HepG2 (cell line): ENCODE measurements around the gene PITHD1. TPM values are rescaled to one million over a fixed set of nuclear protein-coding genes. Genes with fewer than 3 reads are reported as not detected.

ENCODE experiments used
- CBX2 ChIP-seq, 2 experiments: fragments of 200-600 bp in 1 of 2; sonication (generic); formaldehyde crosslinking in 1 of 2; IDR thresholded peaks; 2 replicates each; pipeline versions ENCODE4 v1.7.0 to v1.8.1; 2018 to 2022; ENCODE audit warnings: low read depth in 2 of 2, low read length in 1 of 2, mild to moderate bottlenecking in 1 of 2, missing genetic modification reagents in 1 of 2
- CHCHD3 ChIP-seq: sonication (generic); formaldehyde crosslinking; IDR thresholded peaks from 2 replicates; pipeline ENCODE4 v1.8.0; 2022; ENCODE audit warnings: mild to moderate bottlenecking, missing genetic modification reagents, moderate library complexity
- CREM ChIP-seq, 2 experiments: sonication (generic) in 1 of 2; formaldehyde crosslinking in 1 of 2; IDR thresholded peaks; 2 replicates each; pipeline versions ENCODE4 v1.4.0 to v1.6.1; 2016 to 2020; ENCODE audit warnings: antibody characterized with exemption in 1 of 2, mild to moderate bottlenecking in 1 of 2, missing genetic modification reagents in 1 of 2
- JARID2 ChIP-seq: sonication (generic); formaldehyde crosslinking; IDR thresholded peaks from 2 replicates; pipeline ENCODE4 v1.8.1; 2023; ENCODE audit warnings: missing genetic modification reagents, inconsistent platforms; ENCODE audit not compliant: insufficient replicate concordance
- MBNL3 ChIP-seq: fragments of 250-450 bp; sonication (Bioruptor Pico); conservative IDR thresholded peaks from 2 replicates; pipeline ENCODE4 v1.8.0; 2022; ENCODE audit warnings: mild to moderate bottlenecking, inconsistent platforms
- MTA3 ChIP-seq: sonication (generic); formaldehyde crosslinking; IDR thresholded peaks from 2 replicates; pipeline ENCODE4 v1.4.0; 2020; ENCODE audit warnings: missing genetic modification reagents
- TMF1 ChIP-seq: sonication (generic); formaldehyde crosslinking; IDR thresholded peaks from 2 replicates; pipeline ENCODE4 v1.8.1; 2022; ENCODE audit warnings: low read depth, missing genetic modification reagents
- ZFP82 ChIP-seq: sonication (generic); formaldehyde crosslinking; IDR thresholded peaks from 2 replicates; pipeline ENCODE4 v1.5.1; 2020; ENCODE audit warnings: mild to moderate bottlenecking, missing genetic modification reagents, borderline replicate concordance
- ZNF101 ChIP-seq: sonication (generic); formaldehyde crosslinking; IDR thresholded peaks from 2 replicates; pipeline ENCODE4 v1.4.0; 2020; ENCODE audit warnings: mild to moderate bottlenecking, low read depth, missing genetic modification reagents, borderline replicate concordance
- ZNF274 ChIP-seq: sonication (generic); formaldehyde crosslinking; IDR thresholded peaks from 2 replicates; pipeline ENCODE4 v1.5.1; 2020; ENCODE audit warnings: mild to moderate bottlenecking, missing genetic modification reagents
- ZNF501 ChIP-seq: sonication (generic); formaldehyde crosslinking; IDR thresholded peaks from 2 replicates; pipeline ENCODE4 v1.5.1; 2020; ENCODE audit warnings: mild to moderate bottlenecking, moderate library complexity, missing genetic modification reagents
- polyA plus RNA-seq, 8 experiments: library from polyadenylated mRNA; depleted of rRNA in 3 of 8; stranded (reverse) in 7 of 8; unstranded in 1 of 8; fragments of >200 nt; fragmentation: Illumina TruSeq in 4 of 8; extraction: Trizol in 4 of 8; gene quantifications; 2 replicates each; pipeline versions ENCODE4 v1.2.1 to v1.2.3, GENCODE V29; 2011 to 2016; ENCODE audit warnings: low read depth in 4 of 8, missing spikeins in 1 of 8, mixed read lengths in 1 of 8; ENCODE audit not compliant: insufficient read depth in 1 of 8
- total RNA-seq, 5 experiments: library from RNA; depleted of rRNA; stranded (reverse); fragments of >200 nt; fragmentation: Illumina TruSeq; extraction: Trizol; gene quantifications; 2 replicates each; pipeline ENCODE4 v1.2.3, GENCODE V29; 2016; ENCODE audit warnings: low read depth in 1 of 5
- TF ChIP-seq, protein P1 (sequence below): sonication (generic); formaldehyde crosslinking; conservative IDR thresholded peaks from 2 replicates; pipeline ENCODE4 v1.5.0; 2020; ENCODE audit warnings: missing genetic modification reagents
- TF ChIP-seq, protein P2 (sequence below): sonication (generic); formaldehyde crosslinking; IDR thresholded peaks from 2 replicates; pipeline ENCODE4 v1.9.0; 2021; ENCODE audit warnings: missing genetic modification reagents, mild to moderate bottlenecking, borderline replicate concordance
- TF ChIP-seq, protein P3 (sequence below): sonication (generic); formaldehyde crosslinking; IDR thresholded peaks from 2 replicates; pipeline ENCODE4 v1.4.0; 2020; ENCODE audit warnings: missing genetic modification reagents
- TF ChIP-seq, protein P4 (sequence below): sonication (generic); formaldehyde crosslinking; conservative IDR thresholded peaks from 2 replicates; pipeline ENCODE4 v1.4.0; 2020; ENCODE audit warnings: missing genetic modification reagents
- TF ChIP-seq, protein P5 (sequence below): sonication (generic); formaldehyde crosslinking; IDR thresholded peaks from 2 replicates; pipeline ENCODE4 v1.4.0; 2020; ENCODE audit warnings: missing genetic modification reagents
- TF ChIP-seq, protein P6 (sequence below): sonication (generic); formaldehyde crosslinking; IDR thresholded peaks from 2 replicates; pipeline ENCODE4 v1.5.0; 2020; ENCODE audit warnings: missing genetic modification reagents

PITHD1 gene
- total and polyA plus RNA-seq, 2 of the 13 experiments (the other 11 are each of a cell fraction or from before 2014, with no cell fraction given): 28.0 to 37.3 TPM

DNA sequence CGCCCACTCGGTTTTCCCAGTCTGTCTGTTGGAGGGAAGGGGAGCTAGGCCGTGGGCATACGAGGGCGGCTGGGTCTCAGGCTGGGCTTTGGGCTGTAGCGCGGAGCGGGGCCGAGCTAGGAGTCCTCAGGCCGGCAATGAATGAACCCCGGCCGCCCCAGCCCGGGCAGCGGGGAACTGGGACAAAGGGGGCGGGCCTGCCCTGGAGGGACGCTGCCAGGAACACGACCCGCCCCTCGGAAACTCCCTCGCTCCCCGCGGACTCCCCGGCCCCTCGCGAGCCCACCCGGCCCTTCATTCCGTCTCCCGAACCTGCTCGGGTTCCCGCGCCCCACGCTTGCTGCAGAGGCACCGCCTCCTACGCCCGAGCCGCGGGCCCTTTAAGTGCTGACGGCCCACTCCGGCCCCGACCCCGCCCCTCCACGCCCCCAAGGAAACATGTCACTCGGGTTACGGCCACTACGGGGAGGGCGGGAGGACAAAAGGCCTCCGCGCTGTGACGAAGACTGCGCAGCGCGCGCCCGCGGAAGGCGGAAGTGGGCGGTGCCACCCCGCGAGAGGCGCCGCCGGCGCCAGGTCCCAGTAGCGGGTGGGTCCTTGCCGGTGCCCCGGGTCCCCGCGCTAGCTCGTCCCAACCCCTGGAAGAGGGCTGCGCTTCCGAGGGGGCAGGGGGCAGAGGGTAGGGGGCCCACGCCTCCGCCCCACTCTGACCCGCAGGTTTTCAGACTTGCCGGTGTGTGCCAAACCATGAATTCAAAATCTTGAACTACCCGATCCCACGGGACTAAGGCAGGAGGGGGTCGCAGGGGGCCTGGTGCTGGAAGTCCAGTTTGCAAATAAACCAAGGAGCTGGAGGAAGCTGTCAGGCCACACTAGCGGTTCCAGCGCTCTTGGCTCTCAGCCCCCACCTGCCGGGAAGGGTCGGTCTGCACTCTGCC, 22.5 kb downstream of the PITHD1 start, which contains the start of gene GALE (continued):
- TF ChIP-seq, protein P1, sequence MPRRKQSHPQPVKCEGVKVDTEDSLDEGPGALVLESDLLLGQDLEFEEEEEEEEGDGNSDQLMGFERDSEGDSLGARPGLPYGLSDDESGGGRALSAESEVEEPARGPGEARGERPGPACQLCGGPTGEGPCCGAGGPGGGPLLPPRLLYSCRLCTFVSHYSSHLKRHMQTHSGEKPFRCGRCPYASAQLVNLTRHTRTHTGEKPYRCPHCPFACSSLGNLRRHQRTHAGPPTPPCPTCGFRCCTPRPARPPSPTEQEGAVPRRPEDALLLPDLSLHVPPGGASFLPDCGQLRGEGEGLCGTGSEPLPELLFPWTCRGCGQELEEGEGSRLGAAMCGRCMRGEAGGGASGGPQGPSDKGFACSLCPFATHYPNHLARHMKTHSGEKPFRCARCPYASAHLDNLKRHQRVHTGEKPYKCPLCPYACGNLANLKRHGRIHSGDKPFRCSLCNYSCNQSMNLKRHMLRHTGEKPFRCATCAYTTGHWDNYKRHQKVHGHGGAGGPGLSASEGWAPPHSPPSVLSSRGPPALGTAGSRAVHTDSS: no peak
- peak; percentile 74 for TF ChIP-seq CREM (IDR thresholded peaks at IDR 0.05)
- TF ChIP-seq CREM (CRISPR knock-in tag; IDR thresholded peaks at IDR 0.05): no peak
- TF ChIP-seq ZNF501 (CRISPR knock-in tag): peak; percentile 72; the same call in 1 of the 2 replicates
- TF ChIP-seq ZNF101: no peak
- TF ChIP-seq, protein P2, sequence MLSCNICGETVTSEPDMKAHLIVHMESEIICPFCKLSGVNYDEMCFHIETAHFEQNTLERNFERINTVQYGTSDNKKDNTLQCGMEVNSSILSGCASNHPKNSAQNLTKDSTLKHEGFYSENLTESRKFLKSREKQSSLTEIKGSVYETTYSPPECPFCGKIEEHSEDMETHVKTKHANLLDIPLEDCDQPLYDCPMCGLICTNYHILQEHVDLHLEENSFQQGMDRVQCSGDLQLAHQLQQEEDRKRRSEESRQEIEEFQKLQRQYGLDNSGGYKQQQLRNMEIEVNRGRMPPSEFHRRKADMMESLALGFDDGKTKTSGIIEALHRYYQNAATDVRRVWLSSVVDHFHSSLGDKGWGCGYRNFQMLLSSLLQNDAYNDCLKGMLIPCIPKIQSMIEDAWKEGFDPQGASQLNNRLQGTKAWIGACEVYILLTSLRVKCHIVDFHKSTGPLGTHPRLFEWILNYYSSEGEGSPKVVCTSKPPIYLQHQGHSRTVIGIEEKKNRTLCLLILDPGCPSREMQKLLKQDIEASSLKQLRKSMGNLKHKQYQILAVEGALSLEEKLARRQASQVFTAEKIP (CRISPR knock-in tag): no peak
- no peak for TF ChIP-seq MTA3 (CRISPR knock-in tag)
- no peak for TF ChIP-seq TMF1 (CRISPR knock-in tag)
- peak; percentile 73; the same call in 1 of the 2 replicates for TF ChIP-seq ZFP82 (CRISPR knock-in tag)
- TF ChIP-seq, protein P3, sequence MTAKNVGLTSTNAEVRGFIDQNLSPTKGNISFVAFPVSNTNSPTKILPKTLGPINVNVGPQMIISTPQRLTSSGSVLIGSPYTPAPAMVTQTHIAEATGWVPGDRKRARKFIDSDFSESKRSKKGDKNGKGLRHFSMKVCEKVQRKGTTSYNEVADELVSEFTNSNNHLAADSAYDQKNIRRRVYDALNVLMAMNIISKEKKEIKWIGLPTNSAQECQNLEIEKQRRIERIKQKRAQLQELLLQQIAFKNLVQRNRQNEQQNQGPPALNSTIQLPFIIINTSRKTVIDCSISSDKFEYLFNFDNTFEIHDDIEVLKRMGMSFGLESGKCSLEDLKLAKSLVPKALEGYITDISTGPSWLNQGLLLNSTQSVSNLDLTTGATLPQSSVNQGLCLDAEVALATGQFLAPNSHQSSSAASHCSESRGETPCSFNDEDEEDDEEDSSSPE (CRISPR knock-in tag): peak; percentile 87; the same call in 1 of the 2 replicates
- TF ChIP-seq, protein P4, sequence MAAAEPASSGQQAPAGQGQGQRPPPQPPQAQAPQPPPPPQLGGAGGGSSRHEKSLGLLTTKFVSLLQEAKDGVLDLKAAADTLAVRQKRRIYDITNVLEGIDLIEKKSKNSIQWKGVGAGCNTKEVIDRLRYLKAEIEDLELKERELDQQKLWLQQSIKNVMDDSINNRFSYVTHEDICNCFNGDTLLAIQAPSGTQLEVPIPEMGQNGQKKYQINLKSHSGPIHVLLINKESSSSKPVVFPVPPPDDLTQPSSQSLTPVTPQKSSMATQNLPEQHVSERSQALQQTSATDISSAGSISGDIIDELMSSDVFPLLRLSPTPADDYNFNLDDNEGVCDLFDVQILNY (CRISPR knock-in tag): peak; percentile 16; the same call in 1 of the 2 replicates
- TF ChIP-seq, protein P5, sequence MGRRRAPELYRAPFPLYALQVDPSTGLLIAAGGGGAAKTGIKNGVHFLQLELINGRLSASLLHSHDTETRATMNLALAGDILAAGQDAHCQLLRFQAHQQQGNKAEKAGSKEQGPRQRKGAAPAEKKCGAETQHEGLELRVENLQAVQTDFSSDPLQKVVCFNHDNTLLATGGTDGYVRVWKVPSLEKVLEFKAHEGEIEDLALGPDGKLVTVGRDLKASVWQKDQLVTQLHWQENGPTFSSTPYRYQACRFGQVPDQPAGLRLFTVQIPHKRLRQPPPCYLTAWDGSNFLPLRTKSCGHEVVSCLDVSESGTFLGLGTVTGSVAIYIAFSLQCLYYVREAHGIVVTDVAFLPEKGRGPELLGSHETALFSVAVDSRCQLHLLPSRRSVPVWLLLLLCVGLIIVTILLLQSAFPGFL: no peak
- TF ChIP-seq MBNL3 (CRISPR knock-in tag): no peak
- no peak for TF ChIP-seq CHCHD3 (CRISPR knock-in tag)
- TF ChIP-seq CBX2 (IDR thresholded peaks at IDR 0.05; ENCODE audit: low read depth, low read length): no peak
- no peak for TF ChIP-seq CBX2 (CRISPR knock-in tag; IDR thresholded peaks at IDR 0.05; ENCODE audit: low read depth)
- no peak for TF ChIP-seq JARID2 (CRISPR knock-in tag)
- TF ChIP-seq, protein P6, sequence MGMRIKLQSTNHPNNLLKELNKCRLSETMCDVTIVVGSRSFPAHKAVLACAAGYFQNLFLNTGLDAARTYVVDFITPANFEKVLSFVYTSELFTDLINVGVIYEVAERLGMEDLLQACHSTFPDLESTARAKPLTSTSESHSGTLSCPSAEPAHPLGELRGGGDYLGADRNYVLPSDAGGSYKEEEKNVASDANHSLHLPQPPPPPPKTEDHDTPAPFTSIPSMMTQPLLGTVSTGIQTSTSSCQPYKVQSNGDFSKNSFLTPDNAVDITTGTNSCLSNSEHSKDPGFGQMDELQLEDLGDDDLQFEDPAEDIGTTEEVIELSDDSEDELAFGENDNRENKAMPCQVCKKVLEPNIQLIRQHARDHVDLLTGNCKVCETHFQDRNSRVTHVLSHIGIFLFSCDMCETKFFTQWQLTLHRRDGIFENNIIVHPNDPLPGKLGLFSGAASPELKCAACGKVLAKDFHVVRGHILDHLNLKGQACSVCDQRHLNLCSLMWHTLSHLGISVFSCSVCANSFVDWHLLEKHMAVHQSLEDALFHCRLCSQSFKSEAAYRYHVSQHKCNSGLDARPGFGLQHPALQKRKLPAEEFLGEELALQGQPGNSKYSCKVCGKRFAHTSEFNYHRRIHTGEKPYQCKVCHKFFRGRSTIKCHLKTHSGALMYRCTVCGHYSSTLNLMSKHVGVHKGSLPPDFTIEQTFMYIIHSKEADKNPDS (CRISPR knock-in tag): no peak
- peak; percentile 74 for TF ChIP-seq ZNF274 (CRISPR knock-in tag)
